A549 treated with AZD9567 at 1 μM for 4 hours (cell line): ENCODE measurements around the gene PCDHA3. TPM values are rescaled to one million over a fixed set of nuclear protein-coding genes. Genes with fewer than 3 reads are reported as not detected.

Experiments
- total RNA-seq: library from RNA; stranded (reverse); fragments of 200-300 nt; extraction: Qiagen RNA extraction; gene quantifications from 5 replicates; pipeline ENCODE4 v1.2.3, GENCODE V29; 2022; ENCODE audit not compliant: insufficient read depth

Gene PCDHA3
- total RNA-seq = 0.75 to 1.6 TPM (median 0.85 TPM) in 5 replicates

GRCh38 chr5:140800816-140801493 lies at the start of gene PCDHA3:
Gene PCDHA3 (plus strand): TSS chr5:140801057.

DNA sequence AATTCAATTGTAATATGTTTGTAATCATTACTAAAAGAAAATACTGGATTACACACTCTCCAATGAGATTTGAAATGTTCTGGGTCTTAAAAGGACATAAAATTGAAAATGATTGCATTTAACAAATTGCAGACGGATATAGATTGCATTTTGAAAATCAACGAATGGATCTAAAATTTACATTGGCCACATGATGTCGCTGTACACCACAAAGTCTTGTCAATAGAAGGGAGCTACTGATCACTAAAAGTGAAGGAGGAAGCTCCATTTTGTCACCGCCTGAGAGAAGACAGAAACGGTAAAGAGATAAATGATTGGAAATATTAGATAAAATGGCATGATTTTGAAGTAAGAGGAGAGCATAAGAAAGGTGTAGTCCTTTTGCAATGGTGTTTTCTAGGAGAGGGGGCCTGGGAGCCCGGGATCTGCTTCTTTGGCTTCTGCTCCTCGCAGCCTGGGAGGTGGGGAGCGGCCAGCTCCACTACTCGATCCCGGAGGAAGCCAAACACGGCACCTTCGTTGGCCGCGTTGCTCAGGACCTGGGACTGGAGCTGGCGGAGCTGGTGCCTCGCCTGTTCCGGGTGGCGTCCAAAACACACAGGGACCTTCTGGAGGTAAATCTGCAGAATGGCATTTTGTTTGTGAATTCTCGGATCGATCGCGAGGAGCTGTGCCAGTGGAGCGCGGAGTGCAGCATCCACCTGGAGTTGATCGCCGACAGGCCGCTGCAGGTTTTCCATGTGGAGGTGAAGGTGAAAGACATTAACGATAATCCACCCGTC lies 14.8 kb upstream of the PCDHA3 start, which contains the start of gene PCDHA1:
PCDHA1 (plus strand) TSS at position 236 of the 782 bp plus-strand sequence.

DNA sequence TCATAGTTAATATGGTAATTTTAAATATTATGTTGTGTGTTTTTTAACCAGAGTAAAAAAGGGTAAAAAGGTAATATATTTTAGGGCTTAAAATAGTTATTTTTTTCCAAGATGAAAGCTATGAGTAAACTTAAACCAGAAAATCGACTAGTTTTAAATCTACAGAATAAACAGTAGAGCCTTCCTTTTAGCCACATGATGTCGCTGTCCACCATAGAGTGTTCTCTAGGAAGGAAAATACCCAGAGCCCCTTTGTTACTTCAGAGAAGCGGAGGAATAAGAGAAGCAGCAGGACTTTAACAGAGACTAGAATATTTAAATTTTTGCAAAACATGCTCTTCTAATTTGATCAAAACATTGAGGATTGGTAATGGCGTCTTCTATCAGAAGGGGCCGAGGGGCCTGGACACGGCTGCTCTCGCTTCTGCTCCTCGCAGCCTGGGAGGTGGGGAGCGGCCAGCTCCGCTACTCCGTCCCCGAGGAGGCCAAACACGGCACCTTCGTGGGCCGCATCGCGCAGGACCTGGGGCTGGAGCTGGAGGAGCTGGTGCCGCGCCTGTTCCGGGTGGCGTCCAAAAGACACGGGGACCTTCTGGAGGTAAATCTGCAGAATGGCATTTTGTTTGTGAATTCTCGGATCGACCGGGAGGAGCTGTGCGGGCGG lies 6.1 kb upstream of the PCDHA3 start, which contains the start of gene PCDHA2:
PCDHA2 (plus strand) TSS at position 258 of the 664 bp plus-strand sequence.

GRCh38 chr5:140806834-140807775 lies 6.2 kb downstream of the PCDHA3 start, which contains the start of gene PCDHA4:
Gene PCDHA4 (plus strand): TSS chr5:140807068.

GRCh38 chr5:140821375-140822280 lies 20.8 kb downstream of the PCDHA3 start, which contains the start of gene PCDHA5:
Gene PCDHA5 (plus strand): TSS chr5:140821613.

GRCh38 chr5:140827704-140828361 lies 27.0 kb downstream of the PCDHA3 start, which contains the start of gene PCDHA6:
Gene PCDHA6 (plus strand): TSS chr5:140827960. CDS start chr5:140828092, 132 bp downstream.

GRCh38 chr5:140833993-140834392 lies 33.1 kb downstream of the PCDHA3 start, which contains the start of gene PCDHA7:
Gene PCDHA7 (plus strand): TSS chr5:140834269. CDS start chr5:140834384, 115 bp downstream.

DNA sequence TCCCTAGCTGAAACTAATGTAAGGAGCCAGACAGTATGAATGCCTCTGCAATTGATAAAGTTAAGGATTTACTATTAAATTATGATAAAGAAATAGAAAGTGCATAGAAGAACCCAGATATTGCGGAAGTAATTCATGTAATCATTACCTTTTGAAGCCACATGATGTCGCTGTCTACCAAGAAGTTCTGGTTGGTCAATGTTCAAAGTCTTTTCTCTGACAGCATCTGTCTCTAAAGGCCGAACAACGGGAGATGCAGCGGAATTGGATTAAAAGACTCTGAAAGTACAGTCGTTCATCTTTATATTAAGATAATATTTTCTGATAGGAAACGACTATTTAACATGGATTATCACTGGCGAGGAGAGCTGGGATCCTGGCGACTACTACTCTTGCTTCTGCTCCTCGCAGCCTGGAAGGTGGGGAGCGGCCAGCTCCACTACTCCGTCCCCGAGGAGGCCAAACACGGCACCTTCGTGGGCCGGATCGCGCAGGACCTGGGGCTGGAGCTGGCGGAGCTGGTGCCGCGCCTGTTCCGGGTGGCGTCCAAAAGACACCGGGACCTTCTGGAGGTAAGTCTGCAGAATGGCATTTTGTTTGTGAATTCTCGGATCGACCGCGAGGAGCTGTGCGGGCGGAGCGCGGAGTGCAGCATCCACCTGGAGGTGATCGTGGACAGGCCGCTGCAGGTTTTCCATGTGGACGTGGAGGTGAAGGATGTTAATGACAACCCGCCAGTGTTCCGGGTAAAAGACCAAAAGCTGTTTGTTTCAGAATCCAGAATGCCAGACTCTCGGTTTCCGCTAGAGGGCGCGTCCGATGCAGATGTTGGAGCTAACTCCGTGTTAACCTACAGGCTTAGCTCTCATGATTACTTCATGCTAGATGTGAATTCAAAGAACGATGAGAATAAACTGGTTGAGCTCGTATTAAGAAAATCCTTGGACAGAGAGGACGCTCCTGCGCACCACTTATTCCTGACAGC lies 40.4 kb downstream of the PCDHA3 start, which contains the start of gene PCDHA8:
PCDHA8 (plus strand) TSS at position 210 of the 985 bp plus-strand sequence; CDS start at position 345, 135 bp downstream.

GRCh38 chr5:140848139-140849102 lies 47.6 kb downstream of the PCDHA3 start, which contains the start of gene PCDHA9:
Gene PCDHA9 (plus strand): TSS chr5:140848382. CDS start chr5:140848496, 114 bp downstream.

Other genes starting within 250 kb of the PCDHA3 start
- gene SRA1, start 243.6 kb upstream of the PCDHA3 start, total RNA-seq = 35.3 to 51.4 TPM (median 46.1 TPM) in 5 replicates
- gene APBB3, start 236.5 kb upstream of the PCDHA3 start, total RNA-seq = 6.4 to 8.7 TPM (median 7.6 TPM) in 5 replicates
- gene SLC35A4, start 236.2 kb upstream of the PCDHA3 start, total RNA-seq = 68.6 to 83.5 TPM (median 75.4 TPM) in 5 replicates
- gene CD14, start 167.9 kb upstream of the PCDHA3 start, total RNA-seq = 3.5 to 8.4 TPM (median 4.3 TPM) in 5 replicates
- gene TMCO6, start 161.6 kb upstream of the PCDHA3 start, total RNA-seq = 7.6 to 17.9 TPM (median 15.2 TPM) in 5 replicates
- 83.8 to 126 TPM (median 125 TPM) in 5 replicates for gene NDUFA2, start 153.4 kb upstream of the PCDHA3 start, total RNA-seq
- gene IK, start 153.2 kb upstream of the PCDHA3 start, total RNA-seq = 86.0 to 142 TPM (median 88.2 TPM) in 5 replicates
- gene WDR55, start 136.2 kb upstream of the PCDHA3 start, total RNA-seq = 29.5 to 34.8 TPM (median 31.2 TPM) in 5 replicates
- gene DND1, start 127.5 kb upstream of the PCDHA3 start, total RNA-seq = 0.91 to 1.1 TPM (median 0.98 TPM) in 4 of 5 replicates, not detected in the other
- 76.1 to 99.2 TPM (median 80.5 TPM) in 5 replicates for gene HARS1, start 109.7 kb upstream of the PCDHA3 start, total RNA-seq
- 33.3 to 39.5 TPM (median 37.6 TPM) in 5 replicates for gene HARS2, start 109.6 kb upstream of the PCDHA3 start, total RNA-seq
- gene ZMAT2, start 100.6 kb upstream of the PCDHA3 start, total RNA-seq = 79.6 to 128 TPM (median 85.6 TPM) in 5 replicates
- gene PCDHA1, start 14.9 kb upstream of the PCDHA3 start, total RNA-seq = 0.13 to 0.25 TPM (median 0.16 TPM) in 4 of 5 replicates, not detected in the other
- 0.03 to 0.08 TPM (median 0.07 TPM) in 4 of 5 replicates, not detected in the other for gene PCDHA2, start 6.2 kb upstream of the PCDHA3 start, total RNA-seq
- 1.2 to 3.4 TPM (median 1.7 TPM) in 5 replicates for gene PCDHA4, start 6.0 kb downstream of the PCDHA3 start, total RNA-seq
- gene PCDHA5, start 20.6 kb downstream of the PCDHA3 start, total RNA-seq = 0.57 to 0.63 TPM (median 0.59 TPM) in 5 replicates
- gene PCDHA6, start 26.9 kb downstream of the PCDHA3 start, total RNA-seq = 0.02 to 0.05 TPM (median 0.03 TPM) in 4 of 5 replicates, not detected in the other
- gene PCDHA7, start 33.2 kb downstream of the PCDHA3 start, total RNA-seq = 0.09 to 0.12 TPM (median 0.12 TPM) in 4 of 5 replicates, not detected in the other
- gene PCDHA8, start 40.1 kb downstream of the PCDHA3 start, total RNA-seq = 0.04 to 0.10 TPM (median 0.08 TPM) in 3 of 5 replicates, not detected in the others
- 0.02 TPM in 1 of 5 replicates, not detected in the others for gene PCDHA9, start 47.3 kb downstream of the PCDHA3 start, total RNA-seq
- 0.01 to 0.05 TPM (median 0.02 TPM) in 3 of 5 replicates, not detected in the others for gene PCDHA10, start 54.8 kb downstream of the PCDHA3 start, total RNA-seq
- 0.06 to 0.18 TPM (median 0.13 TPM) in 4 of 5 replicates, not detected in the other for gene PCDHA11, start 67.9 kb downstream of the PCDHA3 start, total RNA-seq
- 1.6 to 3.1 TPM (median 2.8 TPM) in 5 replicates for gene PCDHA12, start 74.3 kb downstream of the PCDHA3 start, total RNA-seq
- gene PCDHA13, start 81.1 kb downstream of the PCDHA3 start, total RNA-seq = 0.05 to 0.07 TPM (median 0.06 TPM) in 4 of 5 replicates, not detected in the other
- 1.9 to 3.7 TPM (median 2.1 TPM) in 5 replicates for gene PCDHAC1, start 125.2 kb downstream of the PCDHA3 start, total RNA-seq
- 3.1 to 3.5 TPM (median 3.3 TPM) in 5 replicates for gene PCDHAC2, start 165.4 kb downstream of the PCDHA3 start, total RNA-seq